HL-60 (cell line): ENCODE measurements around the gene PITPNC1.
A peak's percentile ranks its signal among the peaks of the same experiment; 100 is the strongest.

ENCODE experiments used
- DNase-seq, 2 experiments: peaks; one replicate each; pipeline ENCODE4 v3.0.0-alpha.2; 2010 to 2020; ENCODE audit warnings: low read depth in 1 of 2, low spot score in 1 of 2
- H3K27ac ChIP-seq: fragments of 250-450 bp; sonication (Bioruptor Pico); replicated peaks from 2 replicates; pipeline ENCODE4 v1.5.1; 2020; ENCODE audit warnings: mild to moderate bottlenecking, moderate library complexity
- H3K27me3 ChIP-seq: fragments of 250-450 bp; sonication (Bioruptor Pico); 2 replicates; pipeline ENCODE4 v1.5.1; 2021; ENCODE audit warnings: mild to moderate bottlenecking, moderate library complexity; ENCODE audit not compliant: insufficient read depth, poor library complexity, severe bottlenecking
- H3K4me3 ChIP-seq: replicated peaks from 2 replicates; pipeline ENCODE4 v1.5.1; 2011; ENCODE audit warnings: mild to moderate bottlenecking, control low read depth, low read length; ENCODE audit not compliant: insufficient read depth
- CTCF ChIP-seq: IDR thresholded peaks from one replicate; pipeline ENCODE4 v1.5.1; 2011; ENCODE audit warnings: low read length, control low read depth, inconsistent platforms; ENCODE audit not compliant: insufficient read depth
- GABPA ChIP-seq: IDR thresholded peaks from 2 replicates; pipeline ENCODE4 v1.6.1; 2012; ENCODE audit warnings: low read depth
- POLR2AphosphoS5 ChIP-seq: IDR thresholded peaks from 2 replicates; pipeline ENCODE4 v1.6.1; 2012; ENCODE audit warnings: low read depth
- REST ChIP-seq: IDR thresholded peaks from 2 replicates; pipeline ENCODE4 v1.6.1; 2012; ENCODE audit warnings: low read depth; ENCODE audit not compliant: insufficient replicate concordance
- SPI1 ChIP-seq: IDR thresholded peaks from 2 replicates; pipeline ENCODE4 v1.6.1; 2012; ENCODE audit warnings: low read depth, mild to moderate bottlenecking, borderline replicate concordance

Gene PITPNC1

GRCh38 chr17:67475161-67475937 is 98.3 kb downstream of the PITPNC1 start:
- H3K27ac ChIP-seq = no peak overlapping the region
- no peak overlapping the region for H3K4me3 ChIP-seq
- DNase-seq = peak in 1 of 2 experiments; percentile 85
- H3K27me3 ChIP-seq = no peaks in the 10 kb centered on the region
- TF ChIP-seq SPI1 (no peak), CTCF (peak; percentile 100)

DNA sequence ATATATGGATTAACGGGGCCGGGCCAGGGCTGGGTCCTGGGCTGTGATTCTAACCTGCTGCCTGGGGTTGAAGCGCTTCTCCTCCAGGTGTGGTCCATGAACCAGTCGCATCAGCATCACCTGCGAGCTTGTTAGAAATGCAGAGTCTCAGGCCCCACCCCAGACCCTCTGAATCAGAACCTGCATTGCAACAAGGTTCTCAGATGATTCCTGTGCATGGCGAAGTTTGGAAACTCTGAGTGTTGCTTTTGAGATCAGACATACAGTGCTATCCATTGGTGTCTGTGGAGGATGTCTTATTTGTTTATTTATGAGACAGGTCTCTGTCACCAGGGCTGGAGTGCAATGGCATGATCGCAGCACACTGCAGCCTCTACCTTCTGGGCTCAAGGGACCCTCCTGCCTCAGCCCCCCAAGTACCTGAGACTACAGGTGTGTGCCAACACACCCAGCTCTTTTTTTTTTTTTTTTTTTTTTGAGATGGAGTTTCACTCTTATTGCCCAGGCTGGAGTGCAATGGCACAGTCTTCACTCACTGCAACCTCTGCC is 99.8 kb downstream of the PITPNC1 start:
- TF ChIP-seq POLR2AphosphoS5 (no peak), SPI1 (no peak), GABPA (no peak), CTCF (no peak), REST (no peak)
- Histone ChIP-seq H3K27ac (no peak overlapping the region), H3K27me3 (no peaks in the 10 kb centered on the region), H3K4me3 (no peak overlapping the region)
- DNase-seq = no peak

- TF ChIP-seq REST (no peak), CTCF (no peak), POLR2AphosphoS5 (no peak), GABPA (no peak)
- Histone ChIP-seq H3K27me3 (no peaks in the 10 kb centered on the region), H3K27ac (no peak overlapping the region), H3K4me3 (no peak overlapping the region)
- no peak for DNase-seq
These were observed 100.6 kb downstream of the PITPNC1 start for GRCh38 chr17:67477687-67478086.
